ENCODE results near the gene LCP2.

The LCP2 gene

GRCh38 chr5:170310256-170310926 is 12.8 kb upstream of the LCP2 start:
- Mint-ChIP-seq H3K4me1 (peaks cover 42 to 47% of the 10 kb centered on the region in 2 donors), H3K27me3 (peaks cover 0 to 12% of the 10 kb centered on the region in 2 donors), H3K36me3 (no peaks in the 10 kb centered on the region), H3K9me3 (no peaks in the 10 kb centered on the region), H3K27ac (no peak overlapping the region), H3K4me3 (no peak overlapping the region)
- ATAC-seq (replicated peaks) (no peak), DNase-seq (no peak)

DNA sequence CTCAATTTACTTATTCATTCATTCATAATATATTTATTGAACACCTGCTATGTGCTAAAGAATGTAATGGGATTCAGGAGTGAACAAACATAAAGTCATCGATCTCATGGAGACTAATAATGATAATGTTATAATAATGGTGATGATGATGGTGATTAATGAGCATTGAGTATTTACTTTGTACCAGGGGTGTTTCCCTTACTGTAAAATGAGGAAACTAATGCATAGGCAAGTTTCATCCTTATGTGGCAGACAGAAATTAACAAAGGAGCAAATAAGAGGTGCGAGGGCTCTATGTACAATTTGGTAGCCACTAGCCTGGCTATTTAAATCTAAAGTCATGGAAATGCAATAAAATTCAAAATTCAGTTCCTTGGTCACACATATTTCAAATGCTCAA is 11.1 kb upstream of the LCP2 start:
- ATAC-seq (replicated peaks): peak in 1 of 2 donors; percentile 30

DNA sequence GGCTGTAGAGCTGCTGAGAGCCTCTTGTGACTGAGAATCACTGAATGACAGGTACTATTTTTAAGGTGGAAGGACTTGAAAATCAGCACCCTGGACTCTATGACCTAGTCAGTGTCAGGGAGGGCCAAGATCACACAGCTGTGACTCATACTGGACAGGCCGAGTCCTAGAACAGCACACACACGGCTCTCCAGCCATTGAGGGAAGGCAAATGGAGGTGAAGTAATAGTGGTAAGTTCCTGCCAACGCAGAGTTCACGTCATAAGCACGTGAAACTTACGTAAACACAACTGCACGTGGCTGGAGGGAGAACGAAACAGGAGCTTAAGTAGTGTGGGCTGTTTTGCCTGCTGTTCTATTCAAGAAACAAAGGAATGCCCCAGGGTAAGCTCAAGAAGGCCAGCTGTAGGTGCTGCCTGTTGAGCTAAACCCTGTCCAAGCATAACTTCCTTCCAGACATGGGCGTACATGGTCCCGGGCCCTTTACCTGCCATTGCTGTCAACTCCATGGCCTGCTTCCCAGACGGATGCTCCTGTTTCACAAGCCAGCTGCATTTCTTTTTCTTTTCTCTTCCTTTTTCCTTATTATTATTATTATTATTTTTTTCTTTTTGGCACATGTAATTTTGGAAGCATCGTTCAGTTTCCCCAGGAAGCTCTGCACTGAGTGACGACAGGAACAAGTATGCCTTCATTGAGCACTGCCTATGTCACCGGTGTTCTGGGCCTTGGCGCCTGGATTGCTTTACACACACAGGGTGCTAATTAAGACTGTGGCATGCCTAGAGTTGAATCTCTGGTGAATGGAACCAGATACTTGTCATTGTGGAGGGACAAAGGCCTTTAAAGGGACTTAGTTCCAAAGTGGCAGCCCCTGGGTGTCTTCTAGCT is 10.2 kb upstream of the LCP2 start:
- H3K27me3 Mint-ChIP-seq: peaks cover 0 to 12% of the 10 kb centered on the region in 2 donors
- ATAC-seq (replicated peaks) (no peak), DNase-seq (no peak)
- H3K9me3 Mint-ChIP-seq: no peaks in the 10 kb centered on the region
- H3K36me3 Mint-ChIP-seq: no peaks in the 10 kb centered on the region
- peaks cover 50 to 59% of the 10 kb centered on the region in 2 donors for H3K4me1 Mint-ChIP-seq
- H3K4me3 Mint-ChIP-seq: no peak overlapping the region
- H3K27ac Mint-ChIP-seq: no peak overlapping the region

More for the DNA sequence above, 11.1 kb upstream of the LCP2 start:
- Mint-ChIP-seq H3K4me3 (no peak overlapping the region), H3K36me3 (no peaks in the 10 kb centered on the region), H3K27me3 (peaks cover 0 to 12% of the 10 kb centered on the region in 2 donors), H3K4me1 (peaks cover 44 to 58% of the 10 kb centered on the region in 2 donors), H3K27ac (no peak overlapping the region), H3K9me3 (no peaks in the 10 kb centered on the region)
- DNase-seq: no peak

DNA sequence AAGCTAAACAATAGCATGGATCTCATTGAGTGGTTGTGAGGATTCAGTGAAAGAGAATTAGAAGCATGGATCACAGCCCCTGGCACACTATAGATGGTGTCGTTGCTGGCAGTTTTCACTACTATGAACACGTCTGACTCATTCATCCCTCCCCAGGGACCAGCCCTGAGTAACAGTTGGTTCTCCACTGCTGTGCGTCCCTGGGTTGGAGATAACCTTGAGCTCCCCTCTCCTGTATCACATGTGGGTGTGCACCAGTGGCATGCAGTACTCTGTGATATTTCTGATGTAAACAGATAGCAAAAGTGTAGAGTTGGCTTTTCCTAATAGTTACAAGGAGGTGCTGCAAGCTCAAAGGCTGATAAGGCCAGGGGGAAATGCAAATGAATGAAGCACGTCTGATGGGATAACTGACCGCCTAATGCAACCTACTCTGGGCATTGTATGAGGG is 8.8 kb upstream of the LCP2 start:
- no peak overlapping the region for H3K4me3 Mint-ChIP-seq
- peaks cover 46 to 57% of the 10 kb centered on the region in 2 donors for H3K4me1 Mint-ChIP-seq

GRCh38 chr5:170305646-170306025 is 8.1 kb upstream of the LCP2 start:
- Mint-ChIP-seq H3K4me1 (peaks cover 46 to 59% of the 10 kb centered on the region in 2 donors), H3K36me3 (no peaks in the 10 kb centered on the region), H3K4me3 (no peak overlapping the region), H3K9me3 (no peaks in the 10 kb centered on the region), H3K27me3 (peaks cover 0 to 6% of the 10 kb centered on the region in 2 donors), H3K27ac (no peak overlapping the region)
- ATAC-seq (replicated peaks) (no peak), DNase-seq (no peak)

More for the DNA sequence above, 8.8 kb upstream of the LCP2 start:
- DNase-seq (peak; percentile 72), ATAC-seq (replicated peaks) (peak; percentile 85 to 87)
- no peaks in the 10 kb centered on the region for H3K36me3 Mint-ChIP-seq
- H3K9me3 Mint-ChIP-seq: no peaks in the 10 kb centered on the region
- peak overlapping the region; percentile 65 for H3K27ac Mint-ChIP-seq
- H3K27me3 Mint-ChIP-seq: peaks cover 0 to 6% of the 10 kb centered on the region in 2 donors

GRCh38 chr5:170305016-170305645 is 7.6 kb upstream of the LCP2 start:
- no peak for DNase-seq
- Mint-ChIP-seq H3K4me1 (peaks cover 46 to 59% of the 10 kb centered on the region in 2 donors), H3K27me3 (peaks cover 0 to 6% of the 10 kb centered on the region in 2 donors), H3K9me3 (no peaks in the 10 kb centered on the region), H3K4me3 (no peak overlapping the region), H3K36me3 (no peaks in the 10 kb centered on the region), H3K27ac (no peak overlapping the region)
- no peak for ATAC-seq (replicated peaks)

GRCh38 chr5:170303549-170303948 is 6.0 kb upstream of the LCP2 start:
- H3K4me3 Mint-ChIP-seq: peak overlapping the region in 1 of 2 donors; percentile 72
- no peak for ATAC-seq (replicated peaks)
- H3K27ac Mint-ChIP-seq: no peak overlapping the region

GRCh38 chr5:170302653-170303501 is 5.3 kb upstream of the LCP2 start:
- Mint-ChIP-seq H3K36me3 (no peaks in the 10 kb centered on the region), H3K9me3 (no peaks in the 10 kb centered on the region), H3K27me3 (no peaks in the 10 kb centered on the region), H3K4me3 (peak overlapping the region; percentile 69 to 72), H3K4me1 (peaks cover 46 to 63% of the 10 kb centered on the region in 2 donors), H3K27ac (peak overlapping the region; percentile 88)
- no peak for DNase-seq
- peak; percentile 76 to 82 for ATAC-seq (replicated peaks)

More at GRCh38 chr5:170303549-170303948, 6.0 kb upstream of the LCP2 start:
- Mint-ChIP-seq H3K36me3 (no peaks in the 10 kb centered on the region), H3K4me1 (peaks cover 43 to 60% of the 10 kb centered on the region in 2 donors), H3K27me3 (no peaks in the 10 kb centered on the region), H3K9me3 (no peaks in the 10 kb centered on the region)
- DNase-seq: no peak

DNA sequence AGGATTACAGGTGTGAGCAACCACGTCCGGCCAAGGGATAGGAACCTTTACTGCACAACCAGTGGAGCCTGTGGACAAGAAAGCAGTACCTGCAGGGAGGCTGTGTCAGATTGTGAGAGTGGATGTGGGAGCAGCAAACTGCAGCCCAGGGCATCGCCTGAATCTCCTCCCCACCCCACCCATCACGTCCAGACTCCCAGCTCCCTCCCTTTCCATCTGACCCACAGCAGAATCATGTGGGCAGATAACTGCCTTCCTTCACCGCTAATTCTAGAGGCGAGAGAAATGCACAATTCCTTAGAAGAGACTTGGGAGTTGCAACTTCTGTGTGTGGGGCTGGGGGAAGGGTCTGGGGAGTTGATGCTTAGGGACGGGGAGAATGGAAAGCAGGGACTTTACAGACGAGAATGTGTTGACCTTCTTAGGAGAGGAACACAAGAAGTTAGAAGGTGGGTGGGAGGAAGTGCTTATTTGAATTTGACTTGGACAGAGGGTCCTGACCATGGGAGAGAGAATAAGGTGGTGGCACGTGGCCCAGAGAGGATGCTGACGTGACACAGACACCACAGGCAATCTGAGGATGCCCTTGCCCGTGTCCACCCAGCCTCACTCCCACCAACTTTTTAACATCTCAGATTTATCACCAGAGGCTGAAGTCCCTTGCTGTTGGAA is 4.5 kb upstream of the LCP2 start:
- H3K9me3 Mint-ChIP-seq: no peaks in the 10 kb centered on the region
- H3K27ac Mint-ChIP-seq: peak overlapping the region; percentile 2
- ATAC-seq (replicated peaks) (no peak), DNase-seq (no peak)
- H3K4me1 Mint-ChIP-seq: peaks cover 50 to 70% of the 10 kb centered on the region in 2 donors
- peaks cover 0 to 3% of the 10 kb centered on the region in 2 donors for H3K36me3 Mint-ChIP-seq
- H3K27me3 Mint-ChIP-seq: no peaks in the 10 kb centered on the region
- H3K4me3 Mint-ChIP-seq: peak overlapping the region; percentile 7 to 69

- Mint-ChIP-seq H3K4me3 (no peak overlapping the region), H3K9me3 (no peaks in the 10 kb centered on the region), H3K4me1 (peaks cover 52 to 71% of the 10 kb centered on the region in 2 donors), H3K36me3 (peaks cover 0 to 3% of the 10 kb centered on the region in 2 donors), H3K27ac (peak overlapping the region; percentile 69), H3K27me3 (no peaks in the 10 kb centered on the region)
- DNase-seq: no peak
- no peak for ATAC-seq (replicated peaks)
These were observed 3.6 kb upstream of the LCP2 start for GRCh38 chr5:170301149-170301548.

DNA sequence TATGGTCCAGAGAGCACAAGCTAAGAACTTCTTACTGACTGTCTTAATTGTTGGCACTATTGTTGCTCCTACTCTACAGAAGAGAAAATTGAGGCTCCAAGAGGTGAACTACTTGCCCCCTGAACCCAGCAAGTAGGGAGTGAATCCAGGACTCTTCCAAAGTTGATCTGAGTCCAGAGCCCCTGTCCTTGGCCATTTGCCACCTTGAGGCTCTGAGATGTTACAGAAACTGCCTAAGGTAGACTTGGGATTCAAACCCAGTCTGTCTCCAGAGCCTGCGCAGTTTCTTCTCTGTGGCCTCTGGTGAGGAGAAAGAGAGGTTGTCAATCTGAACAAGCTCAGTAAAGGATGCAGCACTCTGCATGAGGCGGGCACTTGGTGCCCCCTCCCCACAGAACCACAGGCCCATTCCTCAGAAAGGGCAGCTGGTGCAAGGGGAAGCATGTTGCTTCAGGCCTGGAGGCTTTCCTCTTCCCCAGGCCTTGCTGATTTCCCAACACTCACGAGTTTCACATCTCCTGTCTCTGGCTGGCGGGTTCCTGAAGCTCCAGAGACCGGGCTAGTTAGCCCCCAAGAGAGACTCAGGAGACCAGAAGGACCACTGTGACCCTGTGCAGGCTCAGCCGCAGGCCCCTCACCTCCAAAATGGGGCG is 2.9 kb upstream of the LCP2 start:
- peak overlapping the region; percentile 69 for H3K27ac Mint-ChIP-seq
- H3K4me3 Mint-ChIP-seq: no peak overlapping the region
- no peak for ATAC-seq (replicated peaks)
- peaks cover 53 to 73% of the 10 kb centered on the region in 2 donors for H3K4me1 Mint-ChIP-seq
- DNase-seq: no peak
- H3K27me3 Mint-ChIP-seq: peaks cover 0 to 5% of the 10 kb centered on the region in 2 donors
- H3K36me3 Mint-ChIP-seq: peaks cover 0 to 6% of the 10 kb centered on the region in 2 donors
- no peaks in the 10 kb centered on the region for H3K9me3 Mint-ChIP-seq

DNA sequence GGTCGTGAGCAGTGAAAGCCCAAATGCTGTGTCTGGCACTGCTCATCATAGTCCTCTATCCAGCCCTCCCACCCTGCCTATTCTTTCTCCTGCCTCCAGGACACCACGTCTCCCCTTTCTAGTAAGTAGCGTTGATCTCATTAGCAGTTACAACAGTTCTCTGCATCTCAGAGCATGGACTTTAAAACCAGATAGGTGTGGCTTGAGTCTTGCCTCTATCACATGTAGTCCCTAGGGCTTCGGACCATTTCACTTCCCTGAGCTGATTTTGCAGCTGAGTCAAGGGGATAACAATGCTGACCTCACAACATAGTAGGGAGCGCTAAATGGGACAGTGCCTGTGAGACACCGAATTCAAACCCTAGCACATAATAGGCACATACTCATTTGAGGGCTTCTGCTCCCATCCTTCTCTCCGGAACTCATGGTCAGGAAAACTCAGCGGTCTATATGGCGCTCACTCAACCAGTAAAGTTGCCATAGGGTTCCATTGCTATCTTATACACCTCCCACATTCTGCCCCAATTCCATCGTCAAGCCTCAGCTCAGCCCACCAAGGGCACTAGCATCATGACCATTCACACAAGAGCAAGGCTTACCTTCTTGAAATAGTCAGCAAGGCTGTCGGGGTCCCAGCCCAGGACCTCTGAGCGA is 515 bp downstream of the LCP2 start:
- Mint-ChIP-seq H3K27ac (peak overlapping the region; percentile 92), H3K36me3 (peaks cover 0 to 16% of the 10 kb centered on the region in 2 donors), H3K27me3 (peaks cover 0 to 5% of the 10 kb centered on the region in 2 donors), H3K4me1 (peaks cover 60 to 80% of the 10 kb centered on the region in 2 donors), H3K9me3 (no peaks in the 10 kb centered on the region), H3K4me3 (peak overlapping the region; percentile 89 to 93)
- ATAC-seq (replicated peaks): peak; percentile 66 to 71
- DNase-seq: no peak
